ENCODE results near the gene MED16.

Gene MED16

DNA sequence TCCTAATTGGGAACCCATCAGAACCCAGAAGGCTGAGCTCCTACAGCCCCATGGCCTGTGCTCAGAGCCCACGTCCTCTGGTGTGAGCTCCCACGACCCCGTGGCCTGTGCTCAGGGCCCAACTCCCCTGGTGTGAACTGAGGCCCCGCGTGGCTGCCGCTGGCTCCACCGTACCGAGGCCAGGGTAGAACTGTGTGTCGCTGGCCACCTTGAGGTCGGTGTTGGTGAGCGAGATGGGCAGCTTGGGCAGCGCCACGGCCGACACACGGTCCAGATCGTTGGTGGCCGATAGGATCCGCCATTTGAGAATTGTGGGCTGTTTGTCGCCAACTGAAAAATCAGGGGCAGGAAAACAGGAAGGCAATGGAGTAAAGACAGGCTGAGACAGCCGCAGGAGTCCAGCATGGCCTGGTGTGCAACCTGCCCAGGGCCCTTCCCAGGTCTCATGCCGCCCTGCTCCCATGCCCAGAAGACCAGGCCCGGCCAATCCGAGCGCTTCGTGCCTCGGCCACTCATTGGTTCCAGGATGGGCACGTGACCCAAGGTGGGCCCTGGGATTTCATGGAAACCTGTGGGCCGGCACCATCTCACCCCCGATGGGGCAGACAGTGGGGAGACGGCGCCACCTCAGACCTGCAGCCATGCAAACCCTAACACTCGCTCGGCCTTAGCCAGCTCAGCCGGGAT, 11.5 kb downstream of the MED16 start:
- TF ChIP-seq POLR2AphosphoS5 (IDR thresholded peaks at IDR 0.05; ENCODE audit: low read depth, low read length) (no peak), TAF1 (IDR thresholded peaks at IDR 0.05; ENCODE audit: borderline replicate concordance, insufficient read depth, low read length) (no peak), FOXP2 (optimal IDR thresholded peaks at IDR 0.05; ENCODE audit: borderline replicate concordance, extremely low read depth, extremely low read length, insufficient read depth) (no peak), SIN3A (IDR thresholded peaks at IDR 0.05; ENCODE audit: borderline replicate concordance, insufficient read depth, low read length) (no peak)
- TF ChIP-seq, protein P1, sequence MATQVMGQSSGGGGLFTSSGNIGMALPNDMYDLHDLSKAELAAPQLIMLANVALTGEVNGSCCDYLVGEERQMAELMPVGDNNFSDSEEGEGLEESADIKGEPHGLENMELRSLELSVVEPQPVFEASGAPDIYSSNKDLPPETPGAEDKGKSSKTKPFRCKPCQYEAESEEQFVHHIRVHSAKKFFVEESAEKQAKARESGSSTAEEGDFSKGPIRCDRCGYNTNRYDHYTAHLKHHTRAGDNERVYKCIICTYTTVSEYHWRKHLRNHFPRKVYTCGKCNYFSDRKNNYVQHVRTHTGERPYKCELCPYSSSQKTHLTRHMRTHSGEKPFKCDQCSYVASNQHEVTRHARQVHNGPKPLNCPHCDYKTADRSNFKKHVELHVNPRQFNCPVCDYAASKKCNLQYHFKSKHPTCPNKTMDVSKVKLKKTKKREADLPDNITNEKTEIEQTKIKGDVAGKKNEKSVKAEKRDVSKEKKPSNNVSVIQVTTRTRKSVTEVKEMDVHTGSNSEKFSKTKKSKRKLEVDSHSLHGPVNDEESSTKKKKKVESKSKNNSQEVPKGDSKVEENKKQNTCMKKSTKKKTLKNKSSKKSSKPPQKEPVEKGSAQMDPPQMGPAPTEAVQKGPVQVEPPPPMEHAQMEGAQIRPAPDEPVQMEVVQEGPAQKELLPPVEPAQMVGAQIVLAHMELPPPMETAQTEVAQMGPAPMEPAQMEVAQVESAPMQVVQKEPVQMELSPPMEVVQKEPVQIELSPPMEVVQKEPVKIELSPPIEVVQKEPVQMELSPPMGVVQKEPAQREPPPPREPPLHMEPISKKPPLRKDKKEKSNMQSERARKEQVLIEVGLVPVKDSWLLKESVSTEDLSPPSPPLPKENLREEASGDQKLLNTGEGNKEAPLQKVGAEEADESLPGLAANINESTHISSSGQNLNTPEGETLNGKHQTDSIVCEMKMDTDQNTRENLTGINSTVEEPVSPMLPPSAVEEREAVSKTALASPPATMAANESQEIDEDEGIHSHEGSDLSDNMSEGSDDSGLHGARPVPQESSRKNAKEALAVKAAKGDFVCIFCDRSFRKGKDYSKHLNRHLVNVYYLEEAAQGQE (IDR thresholded peaks at IDR 0.05; ENCODE audit: insufficient read depth in 1 of 2, low read depth in 2 of 2, low read length in 2 of 2), result no peak

DNA sequence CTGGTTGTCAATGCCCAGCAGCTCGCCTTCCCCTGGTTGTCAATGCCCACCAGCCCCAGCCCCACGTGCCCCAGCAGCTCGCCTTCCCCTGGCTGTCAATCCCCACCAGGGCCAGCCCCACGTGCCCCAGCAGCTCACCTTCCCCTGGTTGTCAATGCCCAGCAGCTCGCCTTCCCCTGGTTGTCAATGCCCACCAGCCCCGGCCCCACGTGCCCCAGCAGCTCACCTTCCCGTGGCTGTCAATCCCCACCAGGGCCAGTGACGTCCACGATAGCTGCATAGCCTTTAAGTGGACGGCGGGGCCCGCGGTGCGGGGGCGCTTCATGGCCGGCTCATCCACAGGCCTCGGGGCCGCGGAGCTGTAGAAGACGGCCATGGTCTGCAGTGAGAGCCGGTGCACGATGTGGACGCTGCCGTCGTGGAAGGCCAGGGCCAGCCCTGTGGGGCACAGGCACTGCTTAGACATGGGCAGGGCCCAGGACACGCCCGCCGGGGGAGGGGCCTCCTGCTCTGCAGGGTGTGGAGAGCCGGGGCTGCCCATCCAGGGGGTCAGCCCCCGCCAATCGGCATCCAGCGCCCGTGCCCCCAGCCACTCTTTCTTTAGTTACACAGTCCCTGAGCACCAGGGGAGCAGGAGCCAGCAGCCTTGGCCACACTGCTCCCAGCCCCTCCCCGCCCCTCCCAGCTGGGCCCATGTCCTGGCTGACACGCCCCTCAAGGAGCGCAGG, 13.1 kb downstream of the MED16 start:
- TF ChIP-seq TAF1 (IDR thresholded peaks at IDR 0.05; ENCODE audit: borderline replicate concordance, insufficient read depth, low read length) (no peak), FOXP2 (optimal IDR thresholded peaks at IDR 0.05; ENCODE audit: borderline replicate concordance, extremely low read depth, extremely low read length, insufficient read depth) (no peak), POLR2AphosphoS5 (IDR thresholded peaks at IDR 0.05; ENCODE audit: low read depth, low read length) (no peak), SIN3A (IDR thresholded peaks at IDR 0.05; ENCODE audit: borderline replicate concordance, insufficient read depth, low read length) (no peak)
- TF ChIP-seq, protein P1 (IDR thresholded peaks at IDR 0.05; ENCODE audit: insufficient read depth in 1 of 2, low read depth in 2 of 2, low read length in 2 of 2), result no peak

DNA sequence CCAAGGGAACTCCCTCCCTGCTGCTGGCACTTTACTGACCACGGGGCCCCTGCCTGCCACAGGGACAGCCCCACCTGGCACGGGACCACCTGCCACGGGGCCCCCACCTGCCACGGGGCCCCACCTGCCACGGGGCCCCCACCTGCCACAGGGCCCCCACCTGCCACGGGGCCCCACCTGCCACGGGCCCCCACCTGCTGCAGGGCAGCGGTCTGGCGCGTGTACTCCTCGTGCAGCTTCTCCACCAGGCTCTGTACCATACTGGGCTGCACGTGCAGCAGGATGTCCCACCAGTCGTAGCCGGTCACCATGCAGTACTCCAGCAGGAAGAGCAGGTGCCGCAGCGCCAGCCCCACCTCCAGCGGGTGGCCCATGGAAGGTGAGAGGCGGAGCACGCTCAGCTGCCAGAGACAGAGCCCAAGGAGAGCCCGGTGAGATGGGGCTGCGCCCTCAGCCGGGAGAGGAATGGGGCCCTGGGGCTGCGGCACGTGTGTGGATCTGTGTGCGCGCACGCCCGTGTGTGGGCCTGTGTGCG, 16.1 kb downstream of the MED16 start:
- TF ChIP-seq FOXP2 (optimal IDR thresholded peaks at IDR 0.05; ENCODE audit: borderline replicate concordance, extremely low read depth, extremely low read length, insufficient read depth), result no peak
- no peak for TF ChIP-seq POLR2AphosphoS5 (IDR thresholded peaks at IDR 0.05; ENCODE audit: low read depth, low read length)
- no peak for TF ChIP-seq TAF1 (IDR thresholded peaks at IDR 0.05; ENCODE audit: borderline replicate concordance, insufficient read depth, low read length)
- TF ChIP-seq, protein P1 (IDR thresholded peaks at IDR 0.05; ENCODE audit: insufficient read depth in 1 of 2, low read depth in 2 of 2, low read length in 2 of 2), result no peak
- TF ChIP-seq SIN3A (IDR thresholded peaks at IDR 0.05; ENCODE audit: borderline replicate concordance, insufficient read depth, low read length), result no peak

DNA sequence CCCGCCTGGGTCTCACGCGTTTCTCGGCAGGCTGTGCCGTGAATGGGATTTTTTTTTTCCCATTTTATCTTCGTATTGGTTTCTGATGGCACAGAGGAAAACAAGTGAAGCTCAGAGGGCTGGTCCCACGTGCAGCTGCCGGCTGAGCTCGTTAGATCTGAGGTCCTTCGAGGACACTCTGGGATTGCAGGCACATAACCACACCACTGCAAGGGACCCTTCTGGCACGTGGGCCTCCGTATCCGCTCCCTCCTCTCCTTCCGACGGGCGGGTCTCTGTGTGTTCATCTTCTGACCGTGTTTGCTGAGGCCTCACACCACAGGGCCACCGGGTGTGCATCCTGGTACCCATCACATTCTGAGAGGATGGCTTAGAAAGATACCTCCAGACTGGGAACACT, 16.9 kb downstream of the MED16 start:
- TF ChIP-seq SIN3A (IDR thresholded peaks at IDR 0.05; ENCODE audit: borderline replicate concordance, insufficient read depth, low read length) (no peak), TAF1 (IDR thresholded peaks at IDR 0.05; ENCODE audit: borderline replicate concordance, insufficient read depth, low read length) (no peak), FOXP2 (optimal IDR thresholded peaks at IDR 0.05; ENCODE audit: borderline replicate concordance, extremely low read depth, extremely low read length, insufficient read depth) (no peak), POLR2AphosphoS5 (IDR thresholded peaks at IDR 0.05; ENCODE audit: low read depth, low read length) (no peak)
- TF ChIP-seq, protein P1 (IDR thresholded peaks at IDR 0.05; ENCODE audit: insufficient read depth in 1 of 2, low read depth in 2 of 2, low read length in 2 of 2), result no peak

Data from PFSK-1 (cell line).